ENCODE measurements around the gene CGREF1. TPM values are rescaled to one million over a fixed set of nuclear protein-coding genes. Genes with fewer than 3 reads are reported as not detected.

Gene CGREF1
- total RNA-seq, 1 experiment from 2014 or later = 18.7 TPM

- no peaks in the 10 kb centered on the region for H3K79me2 ChIP-seq (ENCODE audit: low read length)
- H3K9ac ChIP-seq (ENCODE audit: low read length) = peak overlapping the region; percentile 80; the same call in 1 of the 2 replicates
- ATAC-seq (no peak), DNase-seq (no peak)
- H3K9me2 ChIP-seq (replicated peaks; ENCODE audit: low read length) = no peaks in the 10 kb centered on the region
- no peaks in the 10 kb centered on the region for H3K9me3 ChIP-seq (ENCODE audit: low read length)
- H3K27ac ChIP-seq (ENCODE audit: low read length) = no peak overlapping the region
- H4K20me1 ChIP-seq (ENCODE audit: low read length) = no peaks in the 10 kb centered on the region
- H3K4me2 ChIP-seq (ENCODE audit: low read length) = peak overlapping the region; percentile 98
- ChIA-PET CTCF (interaction anchor here (0.6 kb wide), 1 partner anchor 106 kb away, joined by 3 read pairs; no protein-coding TSS in a partner anchor), POLR2A (ENCODE audit: unreplicated experiment) (interaction anchor here (0.6 kb wide), 1 partner anchor 178 kb away, joined by 5 read pairs; no protein-coding TSS in a partner anchor)
- H2AFZ ChIP-seq (ENCODE audit: low read length) = peak overlapping the region; percentile 97
- TSS peak; percentile 66 for BruUV-seq (replicated peaks)
- H3K27me3 ChIP-seq (ENCODE audit: low read length) = no peaks in the 10 kb centered on the region
- H3K4me3 ChIP-seq (ENCODE audit: low read length) = peak overlapping the region; percentile 86
- peaks cover 19% of the 10 kb centered on the region; the same call in 1 of the 2 replicates for H3K4me1 ChIP-seq (ENCODE audit: insufficient read depth, low read length)
- H3K36me3 ChIP-seq (ENCODE audit: low read depth, low read length) = no peaks in the 10 kb centered on the region
- intact Hi-C loops (cut with micrococcal nuclease) = loop anchor here (1.0 kb wide), 1 partner anchor 124 kb away; no protein-coding TSS in a partner anchor
- TF ChIP-seq EZH2phosphoT487 (IDR thresholded peaks at IDR 0.05; ENCODE audit: borderline replicate concordance, low read length) = no peak
- no peak for TF ChIP-seq EZH2 (IDR thresholded peaks at IDR 0.05; ENCODE audit: low read length, unreplicated experiment)
- TF ChIP-seq CTCF (conservative IDR thresholded peaks at IDR 0.05; ENCODE audit: low read depth, low read length) = no peak
- H3F3A ChIP-seq (ENCODE audit: low read length, unreplicated experiment) = no peaks in the 10 kb centered on the region
Measured at GRCh38 chr2:27085062-27085672, 33.8 kb downstream of the CGREF1 start.

GRCh38 chr2:27084297-27085061, 34.4 kb downstream of the CGREF1 start:
- POLR2A ChIA-PET (ENCODE audit: unreplicated experiment) = interaction anchor here (0.5 kb wide), 1 partner anchor 294 kb away, joined by 3 read pairs; no protein-coding TSS in a partner anchor
- H3K27me3 ChIP-seq (ENCODE audit: low read length) = no peaks in the 10 kb centered on the region
- H3K4me1 ChIP-seq (ENCODE audit: insufficient read depth, low read length) = peaks cover 19% of the 10 kb centered on the region; the same call in 1 of the 2 replicates
- no TSS peak for BruUV-seq (replicated peaks)
- no peaks in the 10 kb centered on the region for H4K20me1 ChIP-seq (ENCODE audit: low read length)
- H2AFZ ChIP-seq (ENCODE audit: low read length) = no peak overlapping the region
- H3F3A ChIP-seq (ENCODE audit: low read length, unreplicated experiment) = no peaks in the 10 kb centered on the region
- H3K27ac ChIP-seq (ENCODE audit: low read length) = no peak overlapping the region
- no peaks in the 10 kb centered on the region for H3K79me2 ChIP-seq (ENCODE audit: low read length)
- H3K9me3 ChIP-seq (ENCODE audit: low read length) = no peaks in the 10 kb centered on the region
- intact Hi-C loops (cut with micrococcal nuclease) = loop anchor here (1.0 kb wide), 1 partner anchor 123 kb away; no protein-coding TSS in a partner anchor
- no peak overlapping the region for H3K4me2 ChIP-seq (ENCODE audit: low read length)
- no peak for TF ChIP-seq EZH2phosphoT487 (IDR thresholded peaks at IDR 0.05; ENCODE audit: borderline replicate concordance, low read length)
- TF ChIP-seq EZH2 (IDR thresholded peaks at IDR 0.05; ENCODE audit: low read length, unreplicated experiment) = no peak
- no peak for TF ChIP-seq CTCF (conservative IDR thresholded peaks at IDR 0.05; ENCODE audit: low read depth, low read length)
- no peak for ATAC-seq
- no peaks in the 10 kb centered on the region for H3K36me3 ChIP-seq (ENCODE audit: low read depth, low read length)
- CTCF ChIA-PET = no interaction called here
- H3K4me3 ChIP-seq (ENCODE audit: low read length) = no peak overlapping the region
- H3K9me2 ChIP-seq (replicated peaks; ENCODE audit: low read length) = no peaks in the 10 kb centered on the region
- no peak for DNase-seq
- no peak overlapping the region for H3K9ac ChIP-seq (ENCODE audit: low read length)

Data from PC-3 (cell line).